ENCODE results near the gene GPRC5C.
"Not testable (repeated sequence)": the region's sequence is repeated elsewhere in the genome, so short reads cannot be mapped to it uniquely, and the experiment has no call there.

GPRC5C gene

DNA sequence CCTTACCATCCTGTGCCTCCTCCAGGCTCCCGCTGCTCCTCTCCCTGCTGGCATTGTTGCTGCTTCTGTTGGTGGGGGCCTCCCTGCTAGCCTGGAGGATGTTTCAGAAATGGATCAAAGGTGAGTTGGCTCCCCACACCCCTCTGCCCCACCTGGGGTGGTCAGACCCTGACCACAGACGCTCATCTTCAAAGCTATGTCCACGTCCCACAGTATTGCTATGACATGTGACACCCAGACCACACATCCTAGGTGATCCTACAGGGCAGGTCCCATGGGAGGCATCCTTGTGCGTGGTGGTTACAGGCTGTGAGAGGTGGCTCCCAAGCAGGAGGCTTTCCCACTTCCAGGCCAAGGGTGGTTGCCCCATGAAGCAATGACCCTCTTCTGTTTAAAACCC is 45.5 kb downstream of the GPRC5C start:
- no peak for DNase-seq

DNA sequence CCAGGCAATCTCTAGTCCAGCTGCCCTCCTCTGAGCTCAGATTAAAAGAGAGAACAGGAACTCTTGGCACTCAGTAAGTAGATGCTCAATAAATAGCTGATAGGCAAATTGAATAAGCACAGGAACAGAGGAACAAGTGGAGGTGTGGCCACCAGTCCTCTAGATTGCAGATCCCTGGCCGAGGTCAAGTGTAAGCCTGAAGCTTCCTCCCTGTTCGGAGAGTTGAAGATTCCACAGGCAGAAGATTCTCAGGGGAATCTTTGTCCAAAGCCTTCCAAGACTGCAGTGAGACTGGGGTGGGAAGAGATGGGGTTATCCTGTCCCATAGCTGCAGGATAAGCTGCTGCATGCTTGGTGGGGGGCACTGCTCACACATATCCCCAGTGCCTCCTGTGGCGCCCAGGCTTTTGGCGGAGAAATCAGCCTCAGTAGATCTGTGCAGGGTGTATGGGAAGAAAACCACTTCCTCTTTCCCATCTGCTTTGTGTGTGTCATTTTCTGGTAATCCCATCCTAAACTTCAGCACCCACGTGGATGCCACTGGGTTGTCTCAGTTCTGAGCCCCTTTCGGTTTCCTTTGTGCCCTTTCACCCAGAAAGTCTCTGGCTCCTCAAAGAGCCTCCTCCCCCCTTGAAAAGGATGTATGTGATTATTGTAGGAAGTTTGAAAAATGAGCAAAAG is 46.7 kb downstream of the GPRC5C start:
- no peak for DNase-seq

DNA sequence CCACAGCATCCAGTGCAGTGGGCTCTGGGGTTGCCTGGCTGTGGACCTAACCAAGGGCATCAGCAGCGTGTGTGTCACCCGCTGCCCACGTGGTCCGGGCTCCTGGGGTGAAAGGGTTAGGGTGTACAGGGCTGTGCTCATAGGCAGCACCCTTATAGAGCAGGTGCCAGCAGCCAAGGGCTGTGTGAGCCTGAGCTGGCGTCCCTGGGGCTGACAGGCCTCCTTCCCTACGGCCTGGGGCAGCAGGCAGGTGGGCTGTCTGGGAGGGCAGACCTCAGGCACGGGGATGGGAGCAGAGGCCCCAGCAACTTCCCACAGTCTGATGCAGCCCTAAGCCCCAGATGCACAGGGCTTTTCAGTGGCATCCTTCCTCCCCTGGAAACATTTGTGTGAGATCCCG is 48.4 kb downstream of the GPRC5C start:
- no peak for DNase-seq

DNA sequence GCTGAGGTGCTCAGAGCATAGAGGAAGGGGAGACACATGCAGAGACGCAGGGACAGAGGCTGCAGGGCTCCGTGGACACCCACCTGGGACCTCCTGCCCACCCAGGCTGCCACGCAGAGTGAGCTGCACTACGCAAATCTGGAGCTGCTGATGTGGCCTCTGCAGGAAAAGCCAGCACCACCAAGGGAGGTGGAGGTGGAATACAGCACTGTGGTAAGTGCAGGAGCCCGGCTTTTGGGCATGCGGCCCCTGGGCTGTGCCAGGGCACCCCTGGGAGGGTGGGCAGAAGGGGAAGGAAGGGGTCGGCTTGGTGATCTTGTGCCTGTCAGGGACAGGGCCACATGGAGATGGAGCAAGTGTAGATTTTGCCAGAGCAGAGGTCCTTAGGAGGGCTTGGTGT is 49.7 kb downstream of the GPRC5C start:
- DNase-seq: no peak

DNA sequence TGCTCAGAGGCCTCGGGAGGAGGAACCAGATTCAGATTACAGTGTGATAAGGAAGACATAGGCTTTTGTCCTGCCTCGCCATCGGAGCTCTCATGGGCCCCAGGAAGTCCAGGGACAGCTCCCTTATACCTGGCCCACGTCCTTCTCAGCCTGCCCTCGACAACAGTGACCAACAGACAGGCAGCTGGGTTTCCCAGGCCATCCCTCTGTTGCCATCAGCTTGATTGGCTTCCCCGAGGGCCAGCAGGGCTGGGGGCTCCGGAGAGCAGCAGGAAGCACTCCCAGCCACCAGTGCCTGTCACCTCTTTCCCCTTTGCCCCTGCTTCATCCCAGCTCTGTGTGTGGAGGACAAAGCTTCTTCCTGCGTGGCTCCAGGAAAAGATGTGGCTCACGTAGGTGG is 52.2 kb downstream of the GPRC5C start:
- no peak for DNase-seq

DNA sequence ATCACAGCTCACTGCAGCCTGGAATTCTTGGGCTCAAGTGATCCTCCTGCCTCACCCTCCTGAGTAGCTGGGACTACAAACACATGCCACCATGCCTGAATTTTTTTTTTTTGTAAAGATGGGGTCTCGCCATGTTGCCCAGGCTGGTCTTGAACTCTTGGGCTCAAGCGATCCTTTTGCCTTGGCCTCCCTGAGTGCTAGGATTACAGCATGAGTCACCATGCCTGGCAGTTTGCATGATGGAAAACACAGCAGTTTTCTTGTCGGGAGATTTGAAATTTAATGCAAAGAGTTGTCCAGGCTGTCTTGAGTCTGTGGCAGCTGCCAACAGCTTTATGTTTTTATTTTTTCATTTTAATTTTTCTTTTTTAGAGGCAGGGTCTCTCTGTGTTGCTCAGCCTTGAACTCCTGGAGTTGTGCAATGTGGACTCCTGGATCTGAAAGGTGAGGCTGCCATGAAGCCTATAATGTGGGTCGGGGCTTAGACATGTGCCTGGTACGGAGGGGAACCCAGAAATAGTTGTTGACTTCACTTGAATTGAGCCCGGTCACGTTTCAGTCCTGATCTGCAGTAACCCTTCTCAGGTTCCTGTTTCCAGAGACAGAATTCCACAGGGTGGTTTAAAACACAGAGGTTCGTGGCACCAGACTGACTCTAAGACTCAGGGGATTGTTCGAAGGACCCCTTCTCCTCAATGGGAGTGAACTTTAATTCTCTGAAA is 53.3 kb downstream of the GPRC5C start:
- DNase-seq: no peak

DNA sequence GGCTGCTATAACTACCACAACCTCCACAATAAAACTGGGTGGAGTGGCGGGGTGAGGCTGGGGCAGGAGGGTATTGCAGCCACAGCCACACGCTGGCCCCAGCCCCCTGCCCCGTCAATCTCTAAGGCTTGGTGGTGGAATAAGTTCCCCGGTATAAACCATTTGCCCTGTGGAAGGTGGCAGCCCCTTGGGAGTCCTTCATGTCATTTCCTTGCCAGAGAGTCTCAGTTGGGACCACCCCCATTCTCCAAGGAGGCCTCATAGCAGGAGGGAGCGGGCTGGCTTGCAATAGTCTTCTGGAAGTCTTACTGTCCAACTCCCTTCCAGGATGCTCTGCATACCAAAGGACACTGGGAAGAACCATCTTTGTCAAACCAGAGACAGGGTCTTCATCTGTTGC is 54.0 kb downstream of the GPRC5C start:
- DNase-seq: no peak

DNA sequence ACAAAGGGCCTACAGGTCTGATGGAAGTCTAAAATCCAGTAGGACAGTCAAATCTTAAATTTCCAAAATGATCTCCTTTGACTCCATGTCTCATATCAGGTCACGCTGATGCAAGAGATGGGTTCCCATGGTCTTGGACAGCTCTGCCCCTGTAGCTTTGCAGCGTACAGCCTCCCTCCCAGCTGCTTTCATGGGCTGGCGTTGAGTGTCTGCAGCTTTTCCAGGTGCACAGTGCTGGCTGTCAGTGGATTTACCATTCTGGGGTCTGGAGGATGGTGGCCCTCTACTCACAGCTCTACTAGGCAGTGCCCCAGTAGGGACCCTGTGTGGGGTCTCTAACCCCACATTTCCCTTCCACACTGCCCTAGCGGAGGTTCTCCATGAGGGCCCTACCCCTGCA is 56.4 kb downstream of the GPRC5C start:
- DNase-seq: not testable (repeated sequence)

DNA sequence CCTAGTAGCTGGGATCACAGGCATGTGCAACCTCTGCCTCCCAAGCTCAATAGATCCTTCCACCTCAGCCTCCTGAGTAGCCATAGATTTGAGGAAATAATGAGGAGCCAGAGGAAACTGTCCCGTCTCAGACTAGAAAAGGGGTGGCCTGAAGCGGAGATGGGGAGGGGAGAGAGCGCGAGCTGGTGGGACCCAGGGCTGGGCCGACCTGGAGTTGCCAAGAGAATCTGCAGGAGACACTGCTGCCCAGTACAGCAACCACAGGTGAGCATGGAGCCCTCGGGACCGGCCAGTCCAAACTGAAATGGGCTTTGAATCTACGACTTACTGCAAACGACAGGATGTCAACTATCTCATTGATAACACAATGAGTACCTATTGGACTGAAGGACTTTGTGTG is 58.8 kb downstream of the GPRC5C start:
- DNase-seq: no peak

DNA sequence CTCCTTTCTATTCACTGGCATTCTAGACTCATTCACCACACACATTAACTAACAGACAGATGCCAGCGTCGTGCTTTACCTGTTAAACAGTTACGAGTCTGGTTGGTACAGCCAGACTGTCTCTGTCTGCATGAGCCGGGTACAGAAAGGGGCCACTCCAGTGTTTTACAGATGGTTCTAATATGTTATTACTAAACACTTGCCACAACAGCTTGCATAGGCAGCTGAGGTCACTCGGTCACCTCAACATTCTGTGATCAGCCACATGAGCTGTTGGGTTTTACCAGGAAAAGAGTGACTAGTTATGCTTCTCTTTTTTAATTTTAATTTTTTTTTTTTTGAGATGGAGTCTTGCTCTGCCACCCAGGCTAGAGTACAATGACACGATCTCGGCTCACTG is 59.7 kb downstream of the GPRC5C start:
- DNase-seq: no peak

DNA sequence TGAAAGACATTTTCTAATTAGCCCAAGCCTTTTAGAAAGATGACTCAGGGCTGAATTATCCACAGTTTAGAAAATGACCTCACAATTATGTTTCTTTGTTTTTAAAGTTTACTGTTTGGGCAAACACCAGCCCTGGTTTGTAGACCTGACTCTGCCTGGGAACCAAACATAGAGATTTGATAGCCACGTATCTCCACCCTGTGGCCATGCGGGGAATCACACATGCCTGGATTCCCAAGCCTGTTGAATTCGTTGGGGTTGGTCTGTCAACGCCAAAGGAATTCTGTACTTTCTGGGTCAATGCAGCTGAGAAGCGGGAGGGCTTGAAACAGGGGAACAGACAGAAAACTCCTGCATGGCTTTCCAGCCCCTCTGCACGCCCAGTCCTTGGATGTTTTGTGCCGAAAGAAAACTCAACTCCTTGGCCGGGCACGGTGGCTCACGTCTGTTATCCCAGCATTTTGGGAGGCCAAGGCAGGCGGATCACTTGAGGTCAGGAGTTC is 61.5 kb downstream of the GPRC5C start:
- peak; percentile 51 for DNase-seq
